Measurements from ENCODE around the gene PARP8. TPM values are rescaled to one million over a fixed set of nuclear protein-coding genes. Genes with fewer than 3 reads are reported as not detected.

Gene PARP8
- total and polyA plus RNA-seq, 2 of the 4 experiments (the other 2 are of a cell fraction): 6.9 to 8.2 TPM

- H4K8ac ChIP-seq (ENCODE audit: low read depth in 2 of 2, low read length in 2 of 2): no peak overlapping the region
- no peak overlapping the region for H2BK5ac ChIP-seq (ENCODE audit: low read depth, low read length, poor library complexity, severe bottlenecking)
- H3K9me1 ChIP-seq (ENCODE audit: insufficient read depth, low read length): no peaks in the 10 kb centered on the region
- no peak overlapping the region for H2AK9ac ChIP-seq (replicated peaks; ENCODE audit: low read depth, low read length, poor library complexity)
- H2AFZ ChIP-seq (replicated peaks; ENCODE audit: low read length, poor library complexity): no peak overlapping the region
- no peaks in the 10 kb centered on the region for H4K20me1 ChIP-seq (ENCODE audit: insufficient read depth, low read length)
- dilution Hi-C loops (cut with HindIII; ENCODE audit: low sequenced_read_pairs, unreplicated experiment) (no loop called here), in situ Hi-C loops (cut with MboI; ENCODE audit: low sequenced_read_pairs) (no loop called here), intact Hi-C loops (cut with micrococcal nuclease) (no loop called here)
- H3K4ac ChIP-seq (ENCODE audit: low read depth, low read length): no peak overlapping the region
- H3K27me3 ChIP-seq (ENCODE audit: control insufficient read depth, insufficient read depth, low read length): no peaks in the 10 kb centered on the region
- TF ChIP-seq MAZ (IDR thresholded peaks at IDR 0.05; ENCODE audit: borderline replicate concordance, low read depth, low read length) (no peak), FOS (IDR thresholded peaks at IDR 0.05; ENCODE audit: low read depth, low read length) (no peak), SMC3 (IDR thresholded peaks at IDR 0.05; ENCODE audit: low read depth, low read length) (no peak), MAFK (IDR thresholded peaks at IDR 0.05; ENCODE audit: low read depth, low read length) (no peak), BHLHE40 (IDR thresholded peaks at IDR 0.05; ENCODE audit: low read depth, low read length) (no peak), MXI1 (IDR thresholded peaks at IDR 0.05; ENCODE audit: borderline replicate concordance, low read depth, low read length) (no peak)
- no peak overlapping the region for H3K56ac ChIP-seq (ENCODE audit: extremely low read depth, insufficient read depth, low read length)
- no peak overlapping the region for H3K9ac ChIP-seq (ENCODE audit: low read depth, low read length)
- no peaks in the 10 kb centered on the region for H3K9me3 ChIP-seq (ENCODE audit: control insufficient read depth, insufficient read depth, low read length)
- no peaks in the 10 kb centered on the region for H3K4me1 ChIP-seq (ENCODE audit: control insufficient read depth, insufficient read depth, low read length)
- H2AK5ac ChIP-seq (ENCODE audit: low read depth, low read length): no peak overlapping the region
- H2BK120ac ChIP-seq (ENCODE audit: low read depth, low read length): no peak overlapping the region
- WGBS, 2 experiments (ENCODE audit: extremely low coverage in 2 of 2, insufficient read length in 1 of 2): 68% methylated on average over 2 of the region's 6 CpGs; no CpG with 5 or more reads in 1 of the 2 experiments
- H3K36me3 ChIP-seq (ENCODE audit: control insufficient read depth, insufficient read depth, low read length): no peaks in the 10 kb centered on the region
- no peak for DNase-seq
- H3K27ac ChIP-seq (ENCODE audit: insufficient read depth, low read length): no peak overlapping the region
- no peak overlapping the region for H4K91ac ChIP-seq (ENCODE audit: insufficient read depth, low read depth, low read length)
- H2BK15ac ChIP-seq (ENCODE audit: low read depth, low read length): no peak overlapping the region
- no peak overlapping the region for H3K23ac ChIP-seq (ENCODE audit: low read depth, low read length)
- H3K4me2 ChIP-seq (ENCODE audit: low read depth, low read length): no peak overlapping the region
- no peaks in the 10 kb centered on the region for H3K79me1 ChIP-seq (ENCODE audit: low read depth in 1 of 2, low read length in 2 of 2)
- no peak for ATAC-seq (ENCODE audit: low read depth)
- no peak overlapping the region for H3K4me3 ChIP-seq (ENCODE audit: insufficient read depth, low read depth, low read length)
- ChIA-PET POLR2A (ENCODE audit: unreplicated experiment) (no interaction called here), CTCF (interaction anchor here (0.5 kb wide), 1 partner anchor 27 kb away, joined by 5 read pairs; no protein-coding TSS in a partner anchor)
- BruUV-seq (replicated peaks): no TSS peak
- no peak overlapping the region for H2BK20ac ChIP-seq (ENCODE audit: low read depth, low read length)
- H3K18ac ChIP-seq (ENCODE audit: low read depth, low read length): no peak overlapping the region
- H4K5ac ChIP-seq (ENCODE audit: low read depth, low read length): no peak overlapping the region
- no peak overlapping the region for H3K14ac ChIP-seq (replicated peaks; ENCODE audit: low read depth, low read length)
These were observed 148.1 kb downstream of the PARP8 start for GRCh38 chr5:50814556-50814955.

All from IMR-90 (cell line).